ENCODE measurements around the gene ZFAND6. TPM values are rescaled to one million over a fixed set of nuclear protein-coding genes. Genes with fewer than 3 reads are reported as not detected.
A peak's percentile ranks its signal among the peaks of the same experiment; 100 is the strongest.

ZFAND6 gene
- polyA plus RNA-seq, 3 donors, result 41.6 to 106 (median 99.6) TPM

- peaks cover 0 to 7% of the 10 kb centered on the region in 2 donors for H3K36me3 Mint-ChIP-seq
- H3K4me1 ChIP-seq (ENCODE audit: control insufficient read depth in 1 of 2, insufficient read depth in 2 of 2, low read length in 2 of 2), result peaks cover 16 to 28% of the 10 kb centered on the region in 2 donors
- H3K79me2 ChIP-seq (ENCODE audit: insufficient read depth, low read length), result peaks cover 69% of the 10 kb centered on the region
- intact Hi-C loops (cut with micrococcal nuclease), result no loop called here
- no peak overlapping the region for H3K27ac ChIP-seq (ENCODE audit: low read depth in 1 of 2, low read length in 2 of 2)
- 40% methylated on average over 1 of the region's 5 CpGs for WGBS (ENCODE audit: insufficient coverage)
- H3K9me3 Mint-ChIP-seq, result peaks cover 0 to 4% (median 0%) of the 10 kb centered on the region in 7 donors
- TF ChIP-seq CTCF (IDR thresholded peaks at IDR 0.05), result no peak
- peak overlapping the region; percentile 89 to 93 for H3K4me3 Mint-ChIP-seq
- no peaks in the 10 kb centered on the region for H3K36me3 ChIP-seq (replicated peaks in 1 of 2; ENCODE audit: control insufficient read depth in 1 of 2, insufficient read depth in 2 of 2, low read length in 2 of 2)
- H4K20me1 ChIP-seq (ENCODE audit: insufficient read depth, low read length), result peaks cover 66% of the 10 kb centered on the region
- no peaks in the 10 kb centered on the region for H3K9me3 ChIP-seq (replicated peaks in 1 of 2; ENCODE audit: control insufficient read depth in 1 of 2, insufficient read depth in 1 of 2, low read length in 2 of 2)
- no peak overlapping the region for H3K9ac ChIP-seq (ENCODE audit: insufficient read depth, low read length, poor library complexity, severe bottlenecking)
- H3K4me2 ChIP-seq (replicated peaks; ENCODE audit: extremely low read depth, low read length, poor library complexity, severe bottlenecking), result peak overlapping the region; percentile 100
- no peak overlapping the region for H2AFZ ChIP-seq (ENCODE audit: insufficient read depth, low read depth, low read length, poor library complexity, severe bottlenecking)
- H3K4me3 ChIP-seq (replicated peaks in 1 of 3; ENCODE audit: low read depth in 2 of 3, low read length in 3 of 3), result peak overlapping the region in 2 of 3 experiments; percentile 90 to 92
- H3K27me3 Mint-ChIP-seq (ENCODE audit: low read depth in 3 of 3), result peaks cover 0 to 2% (median 0%) of the 10 kb centered on the region in 3 donors
- no peaks in the 10 kb centered on the region for H3K27me3 ChIP-seq (ENCODE audit: control insufficient read depth in 2 of 2, insufficient read depth in 2 of 2, low read length in 2 of 2)
- DNase-seq, result no peak
- H3K27ac Mint-ChIP-seq, result peak overlapping the region in 3 of 7 donors; percentile 11 to 33 (median 15)
- H3K4me1 Mint-ChIP-seq, result peaks cover 39% of the 10 kb centered on the region
These were observed 2.1 kb downstream of the ZFAND6 start for GRCh38 chr15:80061582-80061981.

- peaks cover 0 to 11% of the 10 kb centered on the region in 2 donors for H3K36me3 Mint-ChIP-seq
- Histone ChIP-seq H3K4me1 (ENCODE audit: control insufficient read depth in 1 of 2, insufficient read depth in 2 of 2, low read length in 2 of 2) (peaks cover 8 to 23% of the 10 kb centered on the region in 2 donors), H3K27ac (ENCODE audit: low read depth in 1 of 2, low read length in 2 of 2) (peak overlapping the region in 1 of 2 donors; percentile 11), H3K4me3 (replicated peaks in 1 of 3; ENCODE audit: low read depth in 2 of 3, low read length in 3 of 3) (no peak overlapping the region), H3K36me3 (replicated peaks in 1 of 2; ENCODE audit: control insufficient read depth in 1 of 2, insufficient read depth in 2 of 2, low read length in 2 of 2) (no peaks in the 10 kb centered on the region), H4K20me1 (ENCODE audit: insufficient read depth, low read length) (peaks cover 100% of the 10 kb centered on the region), H3K27me3 (ENCODE audit: control insufficient read depth in 2 of 2, insufficient read depth in 2 of 2, low read length in 2 of 2) (no peaks in the 10 kb centered on the region), H2AFZ (ENCODE audit: insufficient read depth, low read depth, low read length, poor library complexity, severe bottlenecking) (no peak overlapping the region), H3K9me3 (replicated peaks in 1 of 2; ENCODE audit: control insufficient read depth in 1 of 2, insufficient read depth in 1 of 2, low read length in 2 of 2) (no peaks in the 10 kb centered on the region), H3K4me2 (replicated peaks; ENCODE audit: extremely low read depth, low read length, poor library complexity, severe bottlenecking) (no peak overlapping the region), H3K79me2 (ENCODE audit: insufficient read depth, low read length) (peaks cover 100% of the 10 kb centered on the region), H3K9ac (ENCODE audit: insufficient read depth, low read length, poor library complexity, severe bottlenecking) (no peak overlapping the region)
- intact Hi-C loops (cut with micrococcal nuclease), result no loop called here
- no peak overlapping the region for H3K4me3 Mint-ChIP-seq
- H3K27ac Mint-ChIP-seq, result peak overlapping the region in 2 of 7 donors; percentile 35 to 50
- no peak for DNase-seq
- no peaks in the 10 kb centered on the region for H3K27me3 Mint-ChIP-seq (ENCODE audit: low read depth in 3 of 3)
- H3K9me3 Mint-ChIP-seq, result no peaks in the 10 kb centered on the region
- H3K4me1 Mint-ChIP-seq, result peaks cover 46% of the 10 kb centered on the region
- TF ChIP-seq CTCF (IDR thresholded peaks at IDR 0.05), result no peak
These were observed 7.4 kb downstream of the ZFAND6 start for GRCh38 chr15:80066912-80067311.

Measured in CD14-positive monocyte (primary cell).